GM12878 (cell line): ENCODE results near the gene TSPAN16. TPM values are rescaled to one million over a fixed set of nuclear protein-coding genes. Genes with fewer than 3 reads are reported as not detected.

ENCODE experiments used
- ATF2 ChIP-seq: IDR thresholded peaks from 2 replicates; pipeline ENCODE4 v1.6.1; 2012; ENCODE audit warnings: low read length, inconsistent platforms
- BCL3 ChIP-seq: IDR thresholded peaks from 2 replicates; pipeline ENCODE4 v1.6.1; 2011; ENCODE audit warnings: borderline replicate concordance, low read depth, mild to moderate bottlenecking, moderate library complexity, low read length; ENCODE audit not compliant: insufficient read depth, poor library complexity, severe bottlenecking
- BHLHE40 ChIP-seq, 2 experiments: fragments of 450-650 bp in 1 of 2; IDR thresholded peaks; 2 replicates each; pipeline ENCODE4 v1.6.1; 2011 to 2017; ENCODE audit warnings: low read depth in 2 of 2, borderline replicate concordance in 1 of 2, improper control_type of control experiment in 1 of 2, low read length in 1 of 2, mild to moderate bottlenecking in 1 of 2
- CBFB ChIP-seq: IDR thresholded peaks from 2 replicates; pipeline ENCODE4 v1.6.1; 2016; ENCODE audit warnings: antibody characterized with exemption, low read depth
- CHD4 ChIP-seq: fragments of 200-600 bp; sonication (generic); IDR thresholded peaks from 2 replicates; pipeline ENCODE4 v1.6.1; 2016; ENCODE audit warnings: mild to moderate bottlenecking
- CREB1 ChIP-seq: IDR thresholded peaks from 2 replicates; pipeline ENCODE4 v1.6.1; 2012; ENCODE audit warnings: low read depth, mild to moderate bottlenecking, inconsistent platforms
- ETV6 ChIP-seq, 2 experiments: fragments of 450-650 bp in 1 of 2; IDR thresholded peaks in 1 of 2; conservative IDR thresholded peaks in 1 of 2; 2 replicates each; pipeline ENCODE4 v1.6.1; 2014; ENCODE audit warnings: antibody characterized with exemption in 1 of 2, borderline replicate concordance in 1 of 2, low read depth in 1 of 2, mild to moderate bottlenecking in 1 of 2, moderate library complexity in 1 of 2
- EZH2 ChIP-seq: IDR thresholded peaks from 2 replicates; pipeline ENCODE4 v1.6.1; 2012; ENCODE audit warnings: low read depth, mild to moderate bottlenecking, control low read depth, inconsistent platforms, low read length, borderline replicate concordance; ENCODE audit not compliant: control insufficient read depth
- HSF1 ChIP-seq: fragments of 150-350 bp; IDR thresholded peaks from 2 replicates; pipeline ENCODE4 v1.6.1; 2014; ENCODE audit warnings: mild to moderate bottlenecking, low read depth, low read length
- IKZF1 ChIP-seq: fragments of 450-650 bp; conservative IDR thresholded peaks from 2 replicates; pipeline ENCODE4 v1.6.1; 2017; ENCODE audit warnings: antibody characterized with exemption, mild to moderate bottlenecking
- IKZF2 ChIP-seq, 2 experiments: fragments of 450-650 bp; IDR thresholded peaks; 2 replicates each; pipeline ENCODE4 v1.6.1; 2017; ENCODE audit warnings: mild to moderate bottlenecking in 2 of 2, moderate library complexity in 2 of 2
- IRF4 ChIP-seq: IDR thresholded peaks from 2 replicates; pipeline ENCODE4 v1.6.1; 2011; ENCODE audit warnings: low read depth, low read length
- KDM1A ChIP-seq: fragments of 200-600 bp; sonication (generic); IDR thresholded peaks from 2 replicates; pipeline ENCODE4 v1.6.1; 2016; ENCODE audit warnings: borderline replicate concordance
- MEF2B ChIP-seq: fragments of 450-650 bp; IDR thresholded peaks from 2 replicates; pipeline ENCODE4 v1.6.1; 2018; ENCODE audit warnings: mild to moderate bottlenecking, moderate library complexity; ENCODE audit not compliant: partially characterized antibody, poor library complexity, severe bottlenecking
- POU2F2 ChIP-seq: IDR thresholded peaks from 3 replicates; pipeline ENCODE4 v1.6.1; 2011; ENCODE audit warnings: low read depth, mild to moderate bottlenecking, low read length, borderline replicate concordance
- RCOR1 ChIP-seq: conservative IDR thresholded peaks from 2 replicates; pipeline ENCODE4 v1.6.1; 2012; ENCODE audit warnings: low read depth, low read length, improper control_type of control experiment
- SMARCA5 ChIP-seq: fragments of 450-650 bp; IDR thresholded peaks from 2 replicates; pipeline ENCODE4 v1.6.1; 2017; ENCODE audit warnings: mild to moderate bottlenecking
- SMC3 ChIP-seq: IDR thresholded peaks from 2 replicates; pipeline ENCODE4 v1.6.1; 2011; ENCODE audit warnings: low read length, improper control_type of control experiment, borderline replicate concordance
- TCF12 ChIP-seq: IDR thresholded peaks from 2 replicates; pipeline ENCODE4 v1.6.1; 2011; ENCODE audit warnings: low read depth, mild to moderate bottlenecking, low read length
- ZBTB33 ChIP-seq: fragments of 450-650 bp; IDR thresholded peaks from 2 replicates; pipeline ENCODE4 v1.6.1; 2017; ENCODE audit warnings: mild to moderate bottlenecking
- polyA plus RNA-seq, 11 experiments: library from polyadenylated mRNA; depleted of rRNA in 4 of 11; unstranded in 6 of 11; stranded (reverse) in 5 of 11; fragments of >200 nt; fragmentation: Nextera tagmentation in 4 of 11; fragmentation: Illumina TruSeq in 1 of 11; extraction: Ambion mirVana in 4 of 11; extraction: Trizol in 1 of 11; gene quantifications; 1 replicate in 1 of 11; 2 replicates in 10 of 11; pipeline versions ENCODE4 v1.2.1 to v1.2.3, GENCODE V29; 2011 to 2016; ENCODE audit warnings: inconsistent platforms in 2 of 11, missing spikeins in 2 of 11, low read depth in 1 of 11
- total RNA-seq, 4 experiments: library from RNA; depleted of rRNA in 3 of 4; stranded (reverse); fragments of >200 nt in 3 of 4; fragmentation: Illumina TruSeq in 1 of 4; extraction: Trizol in 1 of 4; gene quantifications; 2 replicates each; pipeline versions ENCODE4 v1.2.1 to v1.2.3, GENCODE V29; 2013 to 2021

TSPAN16 gene
- total and polyA plus RNA-seq, 10 of the 15 experiments (the other 5 are each of a cell fraction or from before 2014, with no cell fraction given), result not detected

GRCh38 chr19:11279505-11280236, 16.3 kb upstream of the TSPAN16 start (continued):
- TF ChIP-seq IKZF2 (IDR thresholded peaks at IDR 0.05), result peak; percentile 92 to 95
- peak; percentile 49; the same call in 1 of the 2 replicates for TF ChIP-seq IRF4
- peak; percentile 88 for TF ChIP-seq IKZF1
- TF ChIP-seq CREB1, result 0 out of 2 replicates have a peak, but pooled peaks have one; percentile 26
- no peak for TF ChIP-seq SMARCA5
- TF ChIP-seq HSF1, result no peak
- TF ChIP-seq ZBTB33, result no peak
- peak; percentile 61; the same call in 1 of the 2 replicates for TF ChIP-seq ATF2
- TF ChIP-seq RCOR1, result no peak
- no peak for TF ChIP-seq POU2F2
- TF ChIP-seq BHLHE40 (IDR thresholded peaks at IDR 0.05; ENCODE audit: borderline replicate concordance in 1 of 2, low read depth in 2 of 2, low read length in 1 of 2), result peak; percentile 5 to 25; a peak in 1 of 4 replicates
- TF ChIP-seq SMC3, result no peak
- 0 out of 2 replicates have a peak, but pooled peaks have one; percentile 74 for TF ChIP-seq EZH2
- TF ChIP-seq BCL3, result peak; percentile 47
- 0 out of 2 replicates have a peak, but pooled peaks have one; percentile 20 for TF ChIP-seq TCF12
- no peak for TF ChIP-seq KDM1A
- peak; percentile 86 for TF ChIP-seq MEF2B
- TF ChIP-seq CHD4, result no peak
- TF ChIP-seq ETV6 (conservative IDR thresholded peaks at IDR 0.05 in 1 of 2, IDR thresholded peaks at IDR 0.05 in 1 of 2; ENCODE audit: borderline replicate concordance in 1 of 2, low read depth in 1 of 2), result peak in 1 of 2 experiments; percentile 77; a peak in 2 of 4 replicates
- TF ChIP-seq CBFB, result peak; percentile 80; the same call in 1 of the 2 replicates
